IMR-90 (cell line): ENCODE results near the gene DDIAS. TPM values are rescaled to one million over a fixed set of nuclear protein-coding genes. Genes with fewer than 3 reads are reported as not detected.

Source experiments
- ATAC-seq: fragments of 200-7000 bp; cut with Tn5 transposase; 2 replicates; pipeline ENCODE4 v1.9.1; 2020; ENCODE audit warnings: low read depth, mild to moderate bottlenecking, moderate library complexity
- BruUV-seq: library from RNA; stranded (reverse); fragments of 400-500 nt; replicated peaks from 2 replicates; lab custom pipeline; 2021; lab: Mats Ljungman, UMichigan
- CTCF ChIA-PET: fragments of 300-600 bp; formaldehyde crosslinking; extraction: SDS; loops from one replicate; lab custom pipeline; 2021; ENCODE audit warnings: antibody characterized with exemption; lab: Yijun Ruan, JAX
- POLR2A ChIA-PET: fragments of 300-600 bp; sonication (Branson Sonifier 250); formaldehyde crosslinking; loops from one replicate; lab custom pipeline; 2022; ENCODE audit warnings: antibody characterized with exemption; ENCODE audit not compliant: unreplicated experiment; lab: Charles Lee
- DNase-seq: peaks from one replicate; pipeline ENCODE4 v3.0.0; 2013
- H2AFZ ChIP-seq: replicated peaks from 2 replicates; pipeline ENCODE3; 2013; ENCODE audit warnings: low read length, mild to moderate bottlenecking; ENCODE audit not compliant: poor library complexity
- H2AK5ac ChIP-seq: 2 replicates; pipeline ENCODE4 v1.6.1; 2013; ENCODE audit warnings: low read depth, low read length, inconsistent platforms
- H2AK9ac ChIP-seq: replicated peaks from 2 replicates; pipeline ENCODE3; 2013; ENCODE audit warnings: mild to moderate bottlenecking, low read depth, low read length, moderate library complexity; ENCODE audit not compliant: poor library complexity
- H2BK120ac ChIP-seq: 2 replicates; pipeline ENCODE4 v1.6.1; 2013; ENCODE audit warnings: low read depth, low read length, inconsistent platforms
- H2BK15ac ChIP-seq: 3 replicates; pipeline ENCODE4 v1.6.1; 2013; ENCODE audit warnings: low read depth, low read length, inconsistent platforms
- H2BK20ac ChIP-seq: 2 replicates; pipeline ENCODE4 v1.6.1; 2013; ENCODE audit warnings: low read depth, mild to moderate bottlenecking, inconsistent platforms, low read length, moderate library complexity
- H2BK5ac ChIP-seq: 2 replicates; pipeline ENCODE4 v1.6.1; 2013; ENCODE audit warnings: mild to moderate bottlenecking, low read depth, low read length, inconsistent platforms; ENCODE audit not compliant: poor library complexity, severe bottlenecking
- H3K14ac ChIP-seq: replicated peaks from 2 replicates; pipeline ENCODE4 v1.6.1; 2013; ENCODE audit warnings: low read depth, low read length, inconsistent platforms
- H3K18ac ChIP-seq: 2 replicates; pipeline ENCODE4 v1.6.1; 2013; ENCODE audit warnings: low read depth, low read length, control low read depth
- H3K23ac ChIP-seq: 2 replicates; pipeline ENCODE4 v1.6.1; 2013; ENCODE audit warnings: low read depth, low read length, inconsistent platforms
- H3K27ac ChIP-seq: 2 replicates; pipeline ENCODE4 v1.5.1; 2013; ENCODE audit warnings: mild to moderate bottlenecking, control low read depth, low read length; ENCODE audit not compliant: insufficient read depth
- H3K27me3 ChIP-seq: 2 replicates; pipeline ENCODE4 v1.6.1; 2013; ENCODE audit warnings: low read length; ENCODE audit not compliant: control insufficient read depth, insufficient read depth
- H3K36me3 ChIP-seq: 2 replicates; pipeline ENCODE4 v1.6.1; 2013; ENCODE audit warnings: low read length, mixed read lengths; ENCODE audit not compliant: control insufficient read depth, insufficient read depth
- H3K4ac ChIP-seq: 2 replicates; pipeline ENCODE4 v1.6.1; 2013; ENCODE audit warnings: low read depth, low read length, inconsistent platforms
- H3K4me1 ChIP-seq: 2 replicates; pipeline ENCODE4 v1.6.1; 2013; ENCODE audit warnings: low read length, mixed read lengths; ENCODE audit not compliant: control insufficient read depth, insufficient read depth
- H3K4me2 ChIP-seq: 2 replicates; pipeline ENCODE4 v1.6.1; 2013; ENCODE audit warnings: low read depth, mild to moderate bottlenecking, control low read depth, low read length, moderate library complexity
- H3K4me3 ChIP-seq: 2 replicates; pipeline ENCODE4 v1.5.1; 2013; ENCODE audit warnings: low read depth, mild to moderate bottlenecking, control low read depth, low read length, moderate library complexity; ENCODE audit not compliant: insufficient read depth
- H3K56ac ChIP-seq: 2 replicates; pipeline ENCODE4 v1.6.1; 2013; ENCODE audit warnings: low read length, inconsistent platforms; ENCODE audit not compliant: insufficient read depth; ENCODE audit errors: extremely low read depth
- H3K79me1 ChIP-seq, 2 experiments: 2 replicates each; pipeline ENCODE4 v1.6.1; 2013; ENCODE audit warnings: low read length in 2 of 2, inconsistent platforms in 1 of 2, low read depth in 1 of 2
- H3K9ac ChIP-seq: 2 replicates; pipeline ENCODE4 v1.6.1; 2013; ENCODE audit warnings: low read depth, low read length, control low read depth
- H3K9me1 ChIP-seq: 2 replicates; pipeline ENCODE4 v1.6.1; 2013; ENCODE audit warnings: low read length, inconsistent platforms; ENCODE audit not compliant: insufficient read depth
- H3K9me3 ChIP-seq: 2 replicates; pipeline ENCODE4 v1.6.1; 2013; ENCODE audit warnings: low read length; ENCODE audit not compliant: control insufficient read depth, insufficient read depth
- H4K20me1 ChIP-seq: 2 replicates; pipeline ENCODE4 v1.6.1; 2013; ENCODE audit warnings: low read length, inconsistent platforms; ENCODE audit not compliant: insufficient read depth
- H4K5ac ChIP-seq: 2 replicates; pipeline ENCODE4 v1.6.1; 2013; ENCODE audit warnings: mild to moderate bottlenecking, low read depth, low read length, control low read depth
- H4K8ac ChIP-seq, 2 experiments: 2 replicates each; pipeline ENCODE4 v1.6.1; 2013; ENCODE audit warnings: low read depth in 2 of 2, low read length in 2 of 2, control low read depth in 1 of 2, inconsistent platforms in 1 of 2
- H4K91ac ChIP-seq: 2 replicates; pipeline ENCODE4 v1.6.1; 2013; ENCODE audit warnings: low read depth, low read length, inconsistent platforms; ENCODE audit not compliant: insufficient read depth
- CEBPB ChIP-seq: IDR thresholded peaks from 2 replicates; pipeline ENCODE4 v1.6.1; 2012; ENCODE audit warnings: low read depth, low read length, improper control_type of control experiment
- CTCF ChIP-seq: conservative IDR thresholded peaks from 2 replicates; pipeline ENCODE4 v1.5.1; 2012; ENCODE audit warnings: mild to moderate bottlenecking, low read depth, low read length, improper control_type of control experiment
- ELK1 ChIP-seq: fragments of 150-350 bp; IDR thresholded peaks from 2 replicates; pipeline ENCODE4 v1.6.1; 2016; ENCODE audit warnings: low read depth, mild to moderate bottlenecking, low read length, moderate library complexity, borderline replicate concordance
- FOS ChIP-seq: fragments of 150-350 bp; IDR thresholded peaks from 2 replicates; pipeline ENCODE4 v1.6.1; 2016; ENCODE audit warnings: low read depth, low read length
- MAFK ChIP-seq: IDR thresholded peaks from 2 replicates; pipeline ENCODE4 v1.6.1; 2012; ENCODE audit warnings: low read depth, low read length, improper control_type of control experiment
- POLR2A ChIP-seq: IDR thresholded peaks from 2 replicates; pipeline ENCODE4 v1.6.1; 2012; ENCODE audit warnings: mild to moderate bottlenecking, low read depth, low read length
- RAD21 ChIP-seq: IDR thresholded peaks from 2 replicates; pipeline ENCODE4 v1.6.1; 2012; ENCODE audit warnings: low read length, improper control_type of control experiment
- RCOR1 ChIP-seq: IDR thresholded peaks from 2 replicates; pipeline ENCODE4 v1.6.1; 2012; ENCODE audit warnings: mild to moderate bottlenecking, low read length, improper control_type of control experiment; ENCODE audit not compliant: insufficient replicate concordance
- RFX5 ChIP-seq: IDR thresholded peaks from 2 replicates; pipeline ENCODE4 v1.8.0; 2012; ENCODE audit warnings: low read depth, mild to moderate bottlenecking, low read length, moderate library complexity
- USF2 ChIP-seq: fragments of 150-350 bp; IDR thresholded peaks from 2 replicates; pipeline ENCODE4 v1.6.1; 2017; ENCODE audit warnings: mild to moderate bottlenecking, antibody characterized with exemption, low read length, low read depth
- WGBS, 2 experiments: methylation state at CpG; one replicate each; pipeline versions ENCODE4 v1.1.5 to v1.1.7; 2013; ENCODE audit warnings: missing lambda C conversion rate in 2 of 2; ENCODE audit not compliant: insufficient read length in 1 of 2; ENCODE audit errors: extremely low coverage in 2 of 2; 5-methylcytosine and 5-hydroxymethylcytosine counted together
- dilution Hi-C: fragments of 300-500 bp; cut with HindIII; formaldehyde crosslinking; loops from one replicate; pipeline ENCODE4 v1.14.3; 2018; ENCODE audit warnings: low sequenced_read_pairs; ENCODE audit not compliant: unreplicated experiment
- in situ Hi-C: fragments of 300-500 bp; cut with MboI; formaldehyde crosslinking; loops from 3 replicates; pipeline ENCODE4 v1.14.3; 2019; ENCODE audit warnings: low sequenced_read_pairs, inconsistent platforms, mixed read lengths
- intact Hi-C: fragments of 100-400 bp; cut with micrococcal nuclease; formaldehyde crosslinking; loops from 2 replicates; pipeline ENCODE4 v1.10.0; 2022
- polyA plus RNA-seq, 3 experiments: library from polyadenylated mRNA; depleted of rRNA; stranded (reverse); fragments of >200 nt; gene quantifications; 2 replicates each; pipeline ENCODE4 v1.2.3, GENCODE V29; 2012; ENCODE audit warnings: low replicate concordance in 1 of 3
- total RNA-seq: library from RNA; depleted of rRNA; stranded (reverse); fragments of >200 nt; gene quantifications from 2 replicates; pipeline ENCODE4 v1.2.3, GENCODE V29; 2012

DDIAS gene
- total and polyA plus RNA-seq, 2 of the 4 experiments (the other 2 are of a cell fraction): 4.3 to 15.8 TPM

DNA sequence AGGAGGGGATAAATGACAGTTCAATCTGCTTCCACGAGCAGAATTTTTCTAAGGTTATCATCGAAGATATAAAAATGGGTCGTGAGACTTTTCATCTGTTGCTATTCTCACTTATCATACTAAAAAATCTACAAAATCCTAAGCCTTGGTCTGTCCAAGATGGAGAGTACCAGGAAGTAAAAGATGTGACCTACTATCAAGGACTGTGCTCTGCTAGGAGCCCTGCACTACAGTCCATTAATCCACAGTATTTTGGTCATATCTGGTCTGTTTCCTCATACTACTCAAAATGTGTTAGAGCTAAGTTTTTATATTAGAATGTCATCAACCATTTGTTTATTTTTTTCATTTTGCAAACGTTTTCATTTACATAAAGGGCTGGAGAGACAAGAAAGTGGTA, 79.4 kb downstream of the DDIAS start:
- DNase-seq (no peak), ATAC-seq (no peak)
- CTCF ChIA-PET: no interaction called here
- Histone ChIP-seq H3K9ac (no peak overlapping the region), H2BK5ac (peak overlapping the region; percentile 78), H3K4me3 (no peak overlapping the region), H3K27me3 (no peaks in the 10 kb centered on the region), H4K20me1 (no peaks in the 10 kb centered on the region), H4K8ac (peak overlapping the region; percentile 1 to 23; a peak in 2 of 4 replicates), H2BK20ac (peak overlapping the region; percentile 78), H3K18ac (peak overlapping the region; percentile 90; the same call in 1 of the 2 replicates), H2BK120ac (peak overlapping the region; percentile 77), H2AFZ (no peak overlapping the region), H4K5ac (peak overlapping the region; percentile 87; the same call in 1 of the 2 replicates), H2AK9ac (no peak overlapping the region), H3K9me1 (peaks cover 2% of the 10 kb centered on the region; the same call in 1 of the 2 replicates), H3K79me1 (peaks cover 0 to 3% of the 10 kb centered on the region in 2 experiments; a peak in 1 of 4 replicates), H3K4ac (peak overlapping the region; percentile 38; the same call in 1 of the 2 replicates), H3K9me3 (no peaks in the 10 kb centered on the region), H3K27ac (no peak overlapping the region), H4K91ac (peak overlapping the region; percentile 18; the same call in 1 of the 2 replicates), H3K23ac (no peak overlapping the region), H3K36me3 (peaks cover 14% of the 10 kb centered on the region), H2BK15ac (0 out of 3 replicates have a peak overlapping the region, but pooled peaks have one; percentile 9), H3K4me1 (peaks cover 3% of the 10 kb centered on the region), H2AK5ac (peak overlapping the region; percentile 22; the same call in 1 of the 2 replicates), H3K14ac (peak overlapping the region; percentile 10; the same call in 1 of the 2 replicates), H3K56ac (no peak overlapping the region), H3K4me2 (0 out of 2 replicates have a peak overlapping the region, but pooled peaks have one; percentile 15)
- no CpG with 5 or more reads among the region's 4 CpGs for WGBS, 2 experiments
- BruUV-seq: no TSS peak
- TF ChIP-seq CTCF (no peak), FOS (no peak), USF2 (no peak), MAFK (no peak), ELK1 (no peak), RAD21 (no peak), CEBPB (no peak), POLR2A (no peak), RFX5 (no peak), RCOR1 (no peak)
- dilution Hi-C loops: no loop called here
- in situ Hi-C loops: no loop called here
- intact Hi-C loops: no loop called here
- POLR2A ChIA-PET: no interaction called here
